Tibial nerve (tissue), 4 donors: ENCODE results near the gene TMEM178B. TPM values are rescaled to one million over a fixed set of nuclear protein-coding genes. Genes with fewer than 3 reads are reported as not detected.

Experiments used
- DNase-seq, 2 donors: peaks; one replicate each; pipeline ENCODE4 v3.0.0-alpha.2; 2019; ENCODE audit warnings: low spot score in 2 of 2
- H3K27ac ChIP-seq, 4 donors: fragments of 200-600 bp; sonication (generic) in 3 of 4; one replicate each; pipeline ENCODE4 v1.5.1; 2017 to 2019; ENCODE audit warnings: mild to moderate bottlenecking in 1 of 4
- H3K27me3 ChIP-seq, 2 donors: fragments of 200-600 bp; sonication (generic) in 1 of 2; one replicate each; pipeline versions ENCODE4 v1.5.1 to v1.6.0; 2017 to 2019
- H3K36me3 ChIP-seq, 3 donors: fragments of 200-600 bp; sonication (generic); one replicate each; pipeline ENCODE4 v1.5.1; 2018 to 2019
- H3K4me1 ChIP-seq, 4 donors: fragments of 200-600 bp; sonication (generic) in 3 of 4; one replicate each; pipeline ENCODE4 v1.5.1; 2017 to 2019
- H3K4me3 ChIP-seq, 4 donors: fragments of 200-600 bp; sonication (generic) in 3 of 4; one replicate each; pipeline ENCODE4 v1.5.1; 2017 to 2019; ENCODE audit warnings: mild to moderate bottlenecking in 1 of 4, moderate library complexity in 1 of 4
- H3K9me3 ChIP-seq, 4 donors: fragments of 200-600 bp; sonication (generic) in 3 of 4; one replicate each; pipeline ENCODE4 v1.5.1; 2017 to 2019
- EP300 ChIP-seq, 2 donors: sonication (generic); formaldehyde crosslinking; IDR thresholded peaks; one replicate each; pipeline ENCODE4 v1.6.1; 2017; ENCODE audit warnings: antibody characterized with exemption in 2 of 2, mild to moderate bottlenecking in 1 of 2
- POLR2A ChIP-seq, 2 donors: fragments of 450-650 bp; IDR thresholded peaks; one replicate each; pipeline ENCODE4 v1.6.1; 2017; ENCODE audit warnings: antibody characterized with exemption in 2 of 2, mild to moderate bottlenecking in 2 of 2, moderate library complexity in 2 of 2
- WGBS, 2 donors: methylation state at CpG; one replicate each; pipeline ENCODE4 v1.1.5; 2018; 5-methylcytosine and 5-hydroxymethylcytosine counted together
- total RNA-seq, 4 donors: library from RNA; depleted of rRNA; stranded (reverse); fragments of >200 nt; gene quantifications; one replicate each; pipeline ENCODE4 v1.1.0, GENCODE V29; 2016
- TF ChIP-seq, protein P1 (sequence below), 5 experiments: fragments of 200-600 bp in 3 of 5; fragments of 450-650 bp in 2 of 5; sonication (generic) in 3 of 5; IDR thresholded peaks; one replicate each; pipeline ENCODE4 v1.5.1; 2016 to 2019; ENCODE audit warnings: antibody characterized with exemption in 5 of 5, mild to moderate bottlenecking in 3 of 5, moderate library complexity in 2 of 5

TMEM178B gene
- total RNA-seq, 4 donors from 2014 or later, result 0.30 to 0.78 (median 0.53) TPM

DNA sequence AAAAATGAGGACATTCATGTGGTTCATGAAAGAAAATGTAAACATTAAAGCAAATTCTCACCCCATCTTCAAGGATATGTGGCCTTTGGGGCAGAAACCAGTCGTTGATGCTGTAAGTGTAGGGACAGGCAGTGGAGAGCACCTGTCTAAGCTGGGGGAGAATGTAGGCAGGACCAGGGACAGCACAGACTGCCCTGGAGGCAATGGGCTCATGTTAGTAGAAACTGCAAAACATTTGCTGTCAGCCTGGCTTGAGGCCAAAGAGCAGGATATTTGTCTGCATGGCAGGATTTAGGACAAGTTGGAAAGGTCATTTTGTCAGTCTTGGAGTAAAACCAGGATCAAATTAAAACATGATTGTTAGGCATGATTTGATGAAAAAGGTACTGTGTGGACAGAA, 265.7 kb downstream of the TMEM178B start:
- Histone ChIP-seq H3K27me3 (no peaks in the 10 kb centered on the region), H3K27ac (no peak overlapping the region), H3K9me3 (no peaks in the 10 kb centered on the region), H3K4me3 (no peak overlapping the region), H3K36me3 (no peaks in the 10 kb centered on the region), H3K4me1 (no peaks in the 10 kb centered on the region)
- no peak for DNase-seq
- TF ChIP-seq EP300 (IDR thresholded peaks at IDR 0.05), result no peak
- TF ChIP-seq POLR2A (IDR thresholded peaks at IDR 0.05), result no peak
- TF ChIP-seq, protein P1, sequence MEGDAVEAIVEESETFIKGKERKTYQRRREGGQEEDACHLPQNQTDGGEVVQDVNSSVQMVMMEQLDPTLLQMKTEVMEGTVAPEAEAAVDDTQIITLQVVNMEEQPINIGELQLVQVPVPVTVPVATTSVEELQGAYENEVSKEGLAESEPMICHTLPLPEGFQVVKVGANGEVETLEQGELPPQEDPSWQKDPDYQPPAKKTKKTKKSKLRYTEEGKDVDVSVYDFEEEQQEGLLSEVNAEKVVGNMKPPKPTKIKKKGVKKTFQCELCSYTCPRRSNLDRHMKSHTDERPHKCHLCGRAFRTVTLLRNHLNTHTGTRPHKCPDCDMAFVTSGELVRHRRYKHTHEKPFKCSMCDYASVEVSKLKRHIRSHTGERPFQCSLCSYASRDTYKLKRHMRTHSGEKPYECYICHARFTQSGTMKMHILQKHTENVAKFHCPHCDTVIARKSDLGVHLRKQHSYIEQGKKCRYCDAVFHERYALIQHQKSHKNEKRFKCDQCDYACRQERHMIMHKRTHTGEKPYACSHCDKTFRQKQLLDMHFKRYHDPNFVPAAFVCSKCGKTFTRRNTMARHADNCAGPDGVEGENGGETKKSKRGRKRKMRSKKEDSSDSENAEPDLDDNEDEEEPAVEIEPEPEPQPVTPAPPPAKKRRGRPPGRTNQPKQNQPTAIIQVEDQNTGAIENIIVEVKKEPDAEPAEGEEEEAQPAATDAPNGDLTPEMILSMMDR (IDR thresholded peaks at IDR 0.05), result no peak
- 48 to 59% methylated on average over 1 of the region's 1 CpG for WGBS, 2 donors

DNA sequence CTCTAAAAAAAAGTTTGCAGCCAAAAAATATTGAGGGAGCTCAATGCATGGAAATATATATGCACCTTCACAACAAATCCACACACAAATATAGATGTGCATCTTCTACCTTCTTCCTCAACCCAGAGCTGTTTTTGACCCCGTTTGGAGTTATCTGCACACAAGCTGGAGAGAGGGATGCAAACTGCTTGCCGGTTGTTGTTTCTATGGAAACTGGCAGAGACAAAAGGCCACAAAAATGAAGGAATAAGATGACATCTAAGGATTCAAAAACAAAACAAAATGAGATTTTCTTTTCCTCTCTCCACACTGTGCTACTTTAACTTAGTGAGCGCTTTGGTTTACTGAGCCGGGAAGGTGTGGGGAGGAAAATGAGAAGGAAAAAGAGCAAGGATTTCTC, 267.1 kb downstream of the TMEM178B start:
- 63 to 64% methylated on average over 4 of the region's 4 CpGs for WGBS, 2 donors
- no peak for DNase-seq

DNA sequence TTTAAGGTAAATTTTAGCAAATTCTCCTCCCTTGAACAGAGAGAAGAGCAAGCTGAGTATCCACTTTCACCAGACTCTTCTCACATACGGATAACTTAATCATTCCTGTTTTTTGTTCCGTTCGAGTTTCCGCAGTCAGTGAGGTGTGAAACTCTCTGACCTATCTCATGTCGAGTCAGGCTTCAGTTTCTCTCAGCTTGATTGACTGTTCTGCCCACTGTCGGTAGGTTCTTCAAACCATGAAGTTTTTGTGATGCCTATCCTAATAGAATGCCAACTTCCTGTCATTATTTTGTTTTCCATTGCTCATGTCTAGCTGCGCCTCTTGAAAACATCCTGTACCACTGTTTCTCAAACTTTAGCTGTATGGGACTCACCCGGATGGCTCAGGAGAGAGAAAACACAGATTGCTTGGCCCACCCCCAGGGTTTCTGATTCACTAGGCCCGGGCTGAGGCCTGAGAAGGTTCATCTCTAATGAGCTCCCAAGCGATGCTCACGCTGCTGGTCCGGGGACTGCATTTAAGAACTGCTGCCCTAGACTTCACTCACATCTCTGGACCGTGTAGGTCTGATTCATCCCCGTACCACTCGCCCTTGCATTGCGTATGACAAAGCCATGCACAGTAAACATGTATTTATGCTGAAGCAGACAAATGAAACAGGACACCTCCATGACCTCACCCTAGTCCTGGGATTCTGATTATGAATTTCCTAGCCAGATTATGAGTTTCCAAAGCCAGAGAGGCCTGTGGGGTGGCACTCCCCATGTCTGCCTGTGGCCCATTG, 269.0 kb downstream of the TMEM178B start:
- TF ChIP-seq POLR2A (IDR thresholded peaks at IDR 0.05), result no peak
- TF ChIP-seq EP300 (IDR thresholded peaks at IDR 0.05), result no peak
- TF ChIP-seq, protein P1 (IDR thresholded peaks at IDR 0.05), result no peak
- Histone ChIP-seq H3K27ac (no peak overlapping the region), H3K36me3 (no peaks in the 10 kb centered on the region), H3K4me1 (no peaks in the 10 kb centered on the region), H3K4me3 (no peak overlapping the region), H3K9me3 (no peaks in the 10 kb centered on the region), H3K27me3 (no peaks in the 10 kb centered on the region)
- 88 to 91% methylated on average over 16 of the region's 16 CpGs for WGBS, 2 donors
- no peak for DNase-seq

More for the DNA sequence above, 267.1 kb downstream of the TMEM178B start:
- no peaks in the 10 kb centered on the region for H3K9me3 ChIP-seq
- no peak overlapping the region for H3K4me3 ChIP-seq
- H3K27me3 ChIP-seq, result no peaks in the 10 kb centered on the region
- TF ChIP-seq EP300 (IDR thresholded peaks at IDR 0.05), result no peak
- no peak for TF ChIP-seq POLR2A (IDR thresholded peaks at IDR 0.05)
- TF ChIP-seq, protein P1 (IDR thresholded peaks at IDR 0.05), result no peak
- no peak overlapping the region for H3K27ac ChIP-seq
- no peaks in the 10 kb centered on the region for H3K4me1 ChIP-seq
- H3K36me3 ChIP-seq, result no peaks in the 10 kb centered on the region

DNA sequence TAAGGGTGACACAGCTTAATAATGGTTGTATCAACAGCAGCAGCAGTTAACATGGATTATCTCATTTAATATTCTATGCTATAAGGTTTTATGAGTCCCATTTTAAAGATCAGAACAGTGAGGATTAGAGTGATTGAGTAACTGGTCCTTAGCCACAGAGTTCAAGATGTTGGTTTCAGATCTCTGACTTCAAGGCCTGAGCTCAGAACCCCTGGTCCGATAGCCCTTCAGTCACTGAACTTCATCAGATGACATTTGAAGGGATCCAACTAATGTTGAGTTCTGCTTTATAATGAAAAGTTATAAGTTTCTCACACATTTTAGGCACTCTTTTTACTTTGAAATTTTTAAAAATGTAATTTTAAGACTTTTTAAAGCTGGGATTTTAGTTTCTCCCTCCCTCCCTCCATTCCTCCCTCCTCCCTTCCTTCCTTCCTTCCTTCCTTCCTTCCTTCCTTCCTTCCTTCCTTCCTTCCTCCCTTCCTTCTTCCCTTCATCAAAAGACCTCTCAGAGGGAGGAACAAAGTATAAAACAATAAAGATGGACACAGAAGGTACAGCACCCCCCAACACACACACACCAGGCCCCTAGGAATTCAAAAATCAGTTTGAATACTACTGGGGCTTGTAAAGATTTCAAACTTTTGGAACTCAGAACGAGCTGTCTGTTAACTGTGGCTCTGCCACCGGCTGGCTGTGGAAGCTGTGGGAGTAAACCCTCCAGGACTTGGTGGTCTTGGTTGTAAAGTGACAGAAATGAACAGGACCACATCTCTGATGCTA, 270.5 kb downstream of the TMEM178B start:
- no peaks in the 10 kb centered on the region for H3K9me3 ChIP-seq
- no peaks in the 10 kb centered on the region for H3K4me1 ChIP-seq
- no peak for DNase-seq
- H3K36me3 ChIP-seq, result no peaks in the 10 kb centered on the region
- H3K4me3 ChIP-seq, result no peak overlapping the region
- H3K27ac ChIP-seq, result no peak overlapping the region
- TF ChIP-seq POLR2A (IDR thresholded peaks at IDR 0.05), result no peak
- TF ChIP-seq, protein P1 (IDR thresholded peaks at IDR 0.05), result no peak
- TF ChIP-seq EP300 (IDR thresholded peaks at IDR 0.05), result no peak
- H3K27me3 ChIP-seq, result no peaks in the 10 kb centered on the region
- 76 to 89% methylated on average over 3 of the region's 3 CpGs for WGBS, 2 donors

DNA sequence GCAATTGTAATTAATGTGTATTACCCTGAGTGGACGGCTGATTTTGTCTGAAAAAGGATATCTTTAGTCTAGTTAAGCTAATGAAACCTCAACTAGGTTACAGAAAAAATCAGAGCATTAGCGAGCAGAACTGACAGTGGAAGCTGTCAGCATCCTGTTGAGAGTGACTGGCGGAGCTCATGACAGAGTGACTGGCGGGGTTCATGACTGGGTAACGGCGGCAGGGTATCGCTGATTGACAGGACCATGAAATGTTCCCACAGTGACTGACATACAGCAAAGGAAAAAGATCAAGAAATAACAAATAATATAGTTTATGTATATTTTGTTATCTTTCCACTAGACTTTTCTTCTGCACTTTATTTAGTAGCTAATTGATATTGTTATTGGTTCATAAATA, 274.9 kb downstream of the TMEM178B start:
- no peaks in the 10 kb centered on the region for H3K27me3 ChIP-seq
- TF ChIP-seq EP300 (IDR thresholded peaks at IDR 0.05) (no peak), POLR2A (IDR thresholded peaks at IDR 0.05) (no peak)
- TF ChIP-seq, protein P1 (IDR thresholded peaks at IDR 0.05), result no peak
- 70 to 71% methylated on average over 7 of the region's 7 CpGs for WGBS, 2 donors

More for the DNA sequence above, 274.9 kb downstream of the TMEM178B start:
- H3K4me3 ChIP-seq, result no peak overlapping the region
- H3K4me1 ChIP-seq, result no peaks in the 10 kb centered on the region
- H3K27ac ChIP-seq, result no peak overlapping the region
- no peaks in the 10 kb centered on the region for H3K36me3 ChIP-seq
- H3K9me3 ChIP-seq, result no peaks in the 10 kb centered on the region
- DNase-seq, result no peak
